Thoracic aorta (tissue), 2 donors: ENCODE results near the gene PARVA. TPM values are rescaled to one million over a fixed set of nuclear protein-coding genes. Genes with fewer than 3 reads are reported as not detected.

ENCODE experiments used
- ATAC-seq: fragments of 150-250 bp; one replicate; pipeline ENCODE4 v1.8.0; 2017; ENCODE audit warnings: low read depth; ENCODE audit not compliant: insufficient number of reproducible peaks, low FRiP score
- DNase-seq: peaks from one replicate; pipeline ENCODE4 v3.0.0-alpha.2; 2020; ENCODE audit warnings: low spot score
- H3K27ac ChIP-seq, 2 donors: fragments of 200-600 bp; sonication (generic); 1 replicate in 1 of 2; 2 replicates in 1 of 2; pipeline ENCODE4 v1.5.1; 2016; ENCODE audit warnings: mild to moderate bottlenecking in 2 of 2, moderate library complexity in 2 of 2
- H3K27me3 ChIP-seq: fragments of 200-600 bp; sonication (generic); replicated peaks from 2 replicates; pipeline ENCODE4 v1.6.0; 2016; ENCODE audit warnings: mild to moderate bottlenecking; ENCODE audit not compliant: insufficient read depth
- H3K36me3 ChIP-seq: fragments of 200-600 bp; sonication (generic); one replicate; pipeline ENCODE4 v1.5.1; 2016
- H3K4me1 ChIP-seq, 2 donors: fragments of 200-600 bp; sonication (generic); 1 replicate in 1 of 2; 2 replicates in 1 of 2; pipeline versions ENCODE4 v1.5.1 to v1.6.0; 2016; ENCODE audit warnings: low read depth in 2 of 2, mild to moderate bottlenecking in 1 of 2; ENCODE audit not compliant: control insufficient read depth in 1 of 2
- H3K4me3 ChIP-seq: fragments of 200-600 bp; sonication (generic); 2 replicates; pipeline ENCODE4 v1.5.1; 2016; ENCODE audit warnings: mild to moderate bottlenecking
- H3K9me3 ChIP-seq: fragments of 200-600 bp; sonication (generic); 2 replicates; pipeline ENCODE4 v1.5.1; 2016
- CTCF ChIP-seq: fragments of 200-600 bp; sonication (generic); IDR thresholded peaks from one replicate; pipeline ENCODE4 v1.5.1; 2019; ENCODE audit warnings: antibody characterized with exemption
- total RNA-seq, 2 donors: library from RNA; depleted of rRNA; stranded (reverse); fragments of >200 nt; gene quantifications; one replicate each; pipeline versions ENCODE4 v1.1.0 to v1.2.3, GENCODE V29; 2016

The PARVA gene
- total RNA-seq, 2 donors from 2014 or later = 96.7 to 99.7 TPM

- peak overlapping the region; percentile 7 to 12 for H3K27ac ChIP-seq
- TF ChIP-seq CTCF = no peak
These were observed 148.2 kb downstream of the PARVA start for GRCh38 chr11:12525466-12526055.

GRCh38 chr11:12526789-12527188 lies 149.4 kb downstream of the PARVA start:
- ATAC-seq (no peak), DNase-seq (no peak)
- H3K27me3 ChIP-seq = no peaks in the 10 kb centered on the region
- peaks cover 3 to 7% of the 10 kb centered on the region in 2 donors for H3K4me1 ChIP-seq
- peaks cover 11% of the 10 kb centered on the region for H3K36me3 ChIP-seq
- H3K4me3 ChIP-seq = no peak overlapping the region
- H3K9me3 ChIP-seq = no peaks in the 10 kb centered on the region
- H3K27ac ChIP-seq = no peak overlapping the region
- no peak for TF ChIP-seq CTCF

More at GRCh38 chr11:12525466-12526055, 148.2 kb downstream of the PARVA start:
- Histone ChIP-seq H3K9me3 (no peaks in the 10 kb centered on the region), H3K4me3 (no peak overlapping the region), H3K4me1 (peaks cover 3 to 7% of the 10 kb centered on the region in 2 donors), H3K36me3 (peaks cover 11% of the 10 kb centered on the region), H3K27me3 (no peaks in the 10 kb centered on the region)
- DNase-seq = no peak
- no peak for ATAC-seq

GRCh38 chr11:12528487-12528886 lies 151.1 kb downstream of the PARVA start:
- Histone ChIP-seq H3K36me3 (peaks cover 11% of the 10 kb centered on the region), H3K27me3 (no peaks in the 10 kb centered on the region)

GRCh38 chr11:12529041-12529440 lies 151.7 kb downstream of the PARVA start:
- Histone ChIP-seq H3K27ac (no peak overlapping the region), H3K4me1 (peaks cover 3 to 7% of the 10 kb centered on the region in 2 donors), H3K36me3 (peaks cover 11% of the 10 kb centered on the region), H3K9me3 (no peaks in the 10 kb centered on the region), H3K27me3 (no peaks in the 10 kb centered on the region), H3K4me3 (no peak overlapping the region)
- TF ChIP-seq CTCF = no peak
- ATAC-seq (no peak), DNase-seq (no peak)

More at GRCh38 chr11:12528487-12528886, 151.1 kb downstream of the PARVA start:
- no peak overlapping the region for H3K27ac ChIP-seq
- TF ChIP-seq CTCF = no peak
- no peak for DNase-seq
- no peak overlapping the region for H3K4me3 ChIP-seq
- no peak for ATAC-seq
- peaks cover 3 to 7% of the 10 kb centered on the region in 2 donors for H3K4me1 ChIP-seq
- H3K9me3 ChIP-seq = no peaks in the 10 kb centered on the region

- Histone ChIP-seq H3K36me3 (peaks cover 11% of the 10 kb centered on the region), H3K27me3 (no peaks in the 10 kb centered on the region), H3K4me1 (peaks cover 3 to 7% of the 10 kb centered on the region in 2 donors), H3K27ac (no peak overlapping the region), H3K4me3 (no peak overlapping the region), H3K9me3 (no peaks in the 10 kb centered on the region)
- no peak for DNase-seq
- ATAC-seq = no peak
- no peak for TF ChIP-seq CTCF
These were observed 152.4 kb downstream of the PARVA start for GRCh38 chr11:12529793-12530192.
